GM12874 (cell line): Measurements from ENCODE around the gene CARNS1.

Experiments
- CTCF ChIP-seq: IDR thresholded peaks from 2 replicates; pipeline ENCODE4 v1.5.1; 2011; ENCODE audit warnings: low read depth, mild to moderate bottlenecking, control low read depth, low read length, moderate library complexity; ENCODE audit not compliant: insufficient read depth

CARNS1 gene

GRCh38 chr11:67369801-67370284 is 45.6 kb upstream of the CARNS1 start:
- no peak for TF ChIP-seq CTCF

DNA sequence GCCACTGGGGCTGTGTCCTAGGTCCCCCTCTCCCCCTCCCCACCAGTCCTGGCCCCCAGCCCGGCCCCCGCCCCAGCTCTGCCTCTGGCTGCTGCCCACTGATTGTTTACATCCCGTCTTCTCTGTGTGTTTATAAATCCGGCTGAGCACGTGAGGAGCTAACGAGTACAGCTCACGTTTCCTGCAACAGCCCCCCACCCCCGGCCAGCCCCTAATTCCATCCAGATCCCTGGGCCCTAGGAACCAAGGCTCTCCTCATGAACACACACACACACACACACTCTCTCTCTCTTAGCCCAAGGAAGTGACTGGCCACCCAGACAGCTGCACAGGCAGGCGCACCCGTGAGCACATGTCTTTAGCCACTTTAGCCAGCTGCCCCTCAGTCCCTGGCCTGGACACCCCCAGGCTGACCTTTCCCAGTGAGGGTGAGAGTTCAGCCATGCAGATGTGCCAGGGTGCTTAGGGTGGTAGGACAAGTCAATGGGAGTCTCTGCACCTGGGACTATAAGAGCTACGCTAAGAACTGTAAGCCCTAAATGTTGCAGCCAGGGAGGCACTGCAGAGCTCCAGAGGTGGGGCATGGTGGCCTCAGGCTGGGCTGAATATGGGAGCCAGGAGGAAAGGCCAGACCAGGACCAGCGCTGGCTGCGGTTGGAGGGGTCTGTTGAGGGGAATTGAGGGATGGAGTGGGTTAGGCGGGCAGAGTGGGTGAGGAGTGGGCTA is 45.0 kb upstream of the CARNS1 start:
- TF ChIP-seq CTCF, result no peak

- peak; percentile 64 for TF ChIP-seq CTCF
Measured at GRCh38 chr11:67371189-67371910, 44.1 kb upstream of the CARNS1 start.

DNA sequence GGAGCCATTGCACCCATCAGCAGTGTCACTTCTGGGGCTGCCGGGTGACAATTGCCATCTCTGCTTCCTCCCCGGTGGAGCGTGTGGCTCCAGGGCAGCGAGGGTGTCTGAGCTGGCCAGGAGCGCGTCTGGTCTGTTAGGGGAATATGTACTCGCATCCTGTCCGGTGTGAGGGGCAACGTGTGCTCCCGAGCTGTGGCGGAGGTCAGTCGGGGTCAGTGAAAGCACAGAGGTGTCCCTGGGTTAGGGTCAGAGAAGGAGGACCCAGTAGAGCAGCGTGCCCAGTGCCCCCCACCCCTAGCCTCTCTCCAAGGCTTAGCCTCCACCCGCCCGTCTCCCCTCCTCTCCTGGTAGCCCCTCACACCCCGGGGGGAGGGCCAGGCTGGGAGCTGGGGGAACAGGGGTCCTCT is 43.6 kb upstream of the CARNS1 start:
- no peak for TF ChIP-seq CTCF

GRCh38 chr11:67372321-67372992 is 43.0 kb upstream of the CARNS1 start:
- TF ChIP-seq CTCF, result no peak

DNA sequence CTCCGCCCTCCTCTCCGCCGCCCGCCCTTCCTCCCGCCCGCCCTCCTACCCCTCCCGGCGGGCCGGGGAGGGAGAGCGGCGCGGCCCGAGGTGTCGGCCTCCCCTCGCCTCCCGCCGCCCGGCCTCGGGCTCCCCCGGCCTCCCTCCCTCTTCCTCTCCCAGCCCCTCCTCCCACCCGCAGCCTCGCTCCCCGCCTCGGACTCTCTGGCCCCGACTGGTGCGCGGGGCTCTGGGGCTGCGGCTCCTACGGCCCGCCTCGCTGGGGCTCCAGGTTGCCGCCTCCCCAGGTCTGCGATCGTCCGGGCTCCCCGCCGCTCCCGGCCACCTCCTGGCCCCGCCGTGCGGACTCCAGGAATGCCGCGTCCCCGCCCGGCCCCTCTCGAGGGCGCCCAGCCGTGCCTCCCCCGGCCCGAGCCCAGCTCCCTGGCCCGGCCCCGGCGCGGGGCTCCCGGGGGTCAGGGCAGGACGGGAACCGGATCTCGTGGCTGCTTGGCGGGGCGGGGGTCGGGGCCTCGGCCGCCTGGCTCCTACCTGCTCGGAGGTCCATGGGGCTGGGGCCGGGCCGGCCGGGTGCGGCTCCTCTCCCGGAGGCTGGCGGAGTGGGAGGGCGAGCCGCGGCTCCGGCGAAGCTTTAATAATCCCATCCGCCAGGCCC is 42.4 kb upstream of the CARNS1 start, which contains the start of gene CLCF1:
TSS of gene CLCF1 (minus strand) at position 606 of the 655 bp plus-strand sequence. CDS start at position 547, 59 bp downstream.
- no peak for TF ChIP-seq CTCF
